ENCODE results near the gene APOA4.

APOA4 gene

GRCh38 chr11:116778556-116778955 is 44.5 kb downstream of the APOA4 start:
- Histone ChIP-seq H3K9me2 (replicated peaks; ENCODE audit: insufficient read depth, low read length) (no peaks in the 10 kb centered on the region), H3K9ac (ENCODE audit: low read length) (no peak overlapping the region), H4K20me1 (ENCODE audit: low read depth, low read length) (no peaks in the 10 kb centered on the region), H3K79me2 (ENCODE audit: insufficient read depth, low read length) (no peaks in the 10 kb centered on the region), H3K4me2 (ENCODE audit: low read depth, low read length, poor library complexity, severe bottlenecking) (no peak overlapping the region), H3K36me3 (ENCODE audit: low read length) (peaks cover 24% of the 10 kb centered on the region; the same call in 1 of the 2 replicates), H3K4me3 (ENCODE audit: insufficient read depth, low read length, poor library complexity, severe bottlenecking) (no peak overlapping the region), H2AFZ (ENCODE audit: low read depth, low read length, severe bottlenecking) (no peak overlapping the region), H3K9me3 (ENCODE audit: insufficient read depth, low read length) (no peaks in the 10 kb centered on the region), H3F3A (ENCODE audit: insufficient read depth) (peaks cover 34% of the 10 kb centered on the region), H3K27me3 (ENCODE audit: low read length) (no peaks in the 10 kb centered on the region), H3K27ac (ENCODE audit: low read depth, low read length) (no peak overlapping the region)
- no peak for TF ChIP-seq EZH2phosphoT487 (conservative IDR thresholded peaks at IDR 0.05; ENCODE audit: low read length)
- TF ChIP-seq CTCF (IDR thresholded peaks at IDR 0.05; ENCODE audit: insufficient read depth, low read length, poor library complexity, severe bottlenecking) = no peak

- no peak overlapping the region for H3K27ac ChIP-seq (ENCODE audit: low read depth, low read length)
Measured at GRCh38 chr11:116777056-116777455, 46.0 kb downstream of the APOA4 start.

GRCh38 chr11:116776522-116776984 is 46.6 kb downstream of the APOA4 start:
- Histone ChIP-seq H4K20me1 (ENCODE audit: low read depth, low read length) (no peaks in the 10 kb centered on the region), H3F3A (ENCODE audit: insufficient read depth) (peaks cover 39% of the 10 kb centered on the region), H3K79me2 (ENCODE audit: insufficient read depth, low read length) (peaks cover 10% of the 10 kb centered on the region), H3K9me2 (replicated peaks; ENCODE audit: insufficient read depth, low read length) (no peaks in the 10 kb centered on the region), H3K9me3 (ENCODE audit: insufficient read depth, low read length) (no peaks in the 10 kb centered on the region), H3K27ac (ENCODE audit: low read depth, low read length) (no peak overlapping the region), H3K4me2 (ENCODE audit: low read depth, low read length, poor library complexity, severe bottlenecking) (no peak overlapping the region), H3K27me3 (ENCODE audit: low read length) (no peaks in the 10 kb centered on the region), H3K36me3 (ENCODE audit: low read length) (peaks cover 20% of the 10 kb centered on the region; the same call in 1 of the 2 replicates), H3K9ac (ENCODE audit: low read length) (no peak overlapping the region), H2AFZ (ENCODE audit: low read depth, low read length, severe bottlenecking) (no peak overlapping the region), H3K4me3 (ENCODE audit: insufficient read depth, low read length, poor library complexity, severe bottlenecking) (no peak overlapping the region)
- TF ChIP-seq CTCF (IDR thresholded peaks at IDR 0.05; ENCODE audit: insufficient read depth, low read length, poor library complexity, severe bottlenecking) = no peak
- no peak for TF ChIP-seq EZH2phosphoT487 (conservative IDR thresholded peaks at IDR 0.05; ENCODE audit: low read length)

More at GRCh38 chr11:116777056-116777455, 46.0 kb downstream of the APOA4 start:
- H3K4me2 ChIP-seq (ENCODE audit: low read depth, low read length, poor library complexity, severe bottlenecking) = no peak overlapping the region
- H4K20me1 ChIP-seq (ENCODE audit: low read depth, low read length) = no peaks in the 10 kb centered on the region
- no peaks in the 10 kb centered on the region for H3K9me3 ChIP-seq (ENCODE audit: insufficient read depth, low read length)
- H3F3A ChIP-seq (ENCODE audit: insufficient read depth) = peaks cover 39% of the 10 kb centered on the region
- H3K79me2 ChIP-seq (ENCODE audit: insufficient read depth, low read length) = peaks cover 5% of the 10 kb centered on the region
- H3K27me3 ChIP-seq (ENCODE audit: low read length) = no peaks in the 10 kb centered on the region
- TF ChIP-seq CTCF (IDR thresholded peaks at IDR 0.05; ENCODE audit: insufficient read depth, low read length, poor library complexity, severe bottlenecking) (no peak), EZH2phosphoT487 (conservative IDR thresholded peaks at IDR 0.05; ENCODE audit: low read length) (no peak)
- no peaks in the 10 kb centered on the region for H3K9me2 ChIP-seq (replicated peaks; ENCODE audit: insufficient read depth, low read length)
- H2AFZ ChIP-seq (ENCODE audit: low read depth, low read length, severe bottlenecking) = no peak overlapping the region
- no peak overlapping the region for H3K9ac ChIP-seq (ENCODE audit: low read length)
- no peak overlapping the region for H3K4me3 ChIP-seq (ENCODE audit: insufficient read depth, low read length, poor library complexity, severe bottlenecking)
- H3K36me3 ChIP-seq (ENCODE audit: low read length) = peaks cover 21% of the 10 kb centered on the region; the same call in 1 of the 2 replicates
